ENCODE data around the gene PMIS2. TPM values are rescaled to one million over a fixed set of nuclear protein-coding genes. Genes with fewer than 3 reads are reported as not detected.
"Not testable (repeated sequence)": the region's sequence is repeated elsewhere in the genome, so short reads cannot be mapped to it uniquely, and the experiment has no call there.

The PMIS2 gene
- total RNA-seq, 2 donors from 2014 or later = not detected

DNA sequence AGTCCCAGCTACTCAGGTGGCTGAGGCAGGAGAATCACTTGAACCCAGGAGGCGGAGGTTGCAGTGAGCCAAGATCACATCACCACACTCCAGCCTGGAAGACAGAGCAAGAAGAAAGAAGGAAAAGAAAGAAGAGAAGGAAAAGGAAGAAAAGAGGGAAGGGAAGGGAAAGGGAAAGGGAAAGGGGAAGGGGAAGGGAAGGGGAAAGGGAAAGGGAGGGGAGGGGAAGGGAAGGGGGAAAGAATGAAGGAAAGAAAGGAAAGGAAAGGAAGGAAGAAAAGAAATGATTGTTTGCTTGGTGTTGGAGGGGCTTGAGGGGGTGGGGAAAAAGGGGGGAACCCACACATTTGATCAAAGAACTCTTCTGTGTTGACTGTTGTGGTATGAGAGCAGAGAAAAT lies 10.0 kb downstream of the PMIS2 start:
- Histone ChIP-seq H3K9me3 (no peaks in the 10 kb centered on the region), H3K36me3 (no peaks in the 10 kb centered on the region), H3K27ac (no peak overlapping the region), H3K27me3 (replicated peaks; ENCODE audit: insufficient read depth) (no peaks in the 10 kb centered on the region), H3K4me3 (no peak overlapping the region), H3K4me1 (replicated peaks) (no peaks in the 10 kb centered on the region)
- 85% methylated on average over 1 of the region's 1 CpG for WGBS
- intact Hi-C loops (cut with DNase I) = no loop called here
- TF ChIP-seq, protein P1, sequence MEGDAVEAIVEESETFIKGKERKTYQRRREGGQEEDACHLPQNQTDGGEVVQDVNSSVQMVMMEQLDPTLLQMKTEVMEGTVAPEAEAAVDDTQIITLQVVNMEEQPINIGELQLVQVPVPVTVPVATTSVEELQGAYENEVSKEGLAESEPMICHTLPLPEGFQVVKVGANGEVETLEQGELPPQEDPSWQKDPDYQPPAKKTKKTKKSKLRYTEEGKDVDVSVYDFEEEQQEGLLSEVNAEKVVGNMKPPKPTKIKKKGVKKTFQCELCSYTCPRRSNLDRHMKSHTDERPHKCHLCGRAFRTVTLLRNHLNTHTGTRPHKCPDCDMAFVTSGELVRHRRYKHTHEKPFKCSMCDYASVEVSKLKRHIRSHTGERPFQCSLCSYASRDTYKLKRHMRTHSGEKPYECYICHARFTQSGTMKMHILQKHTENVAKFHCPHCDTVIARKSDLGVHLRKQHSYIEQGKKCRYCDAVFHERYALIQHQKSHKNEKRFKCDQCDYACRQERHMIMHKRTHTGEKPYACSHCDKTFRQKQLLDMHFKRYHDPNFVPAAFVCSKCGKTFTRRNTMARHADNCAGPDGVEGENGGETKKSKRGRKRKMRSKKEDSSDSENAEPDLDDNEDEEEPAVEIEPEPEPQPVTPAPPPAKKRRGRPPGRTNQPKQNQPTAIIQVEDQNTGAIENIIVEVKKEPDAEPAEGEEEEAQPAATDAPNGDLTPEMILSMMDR (IDR thresholded peaks at IDR 0.05) = no peak
- TF ChIP-seq POLR2AphosphoS5 (IDR thresholded peaks at IDR 0.05) (no peak), POLR2A (IDR thresholded peaks at IDR 0.05) (no peak)
- DNase-seq (ENCODE audit: low spot score) = no peak

DNA sequence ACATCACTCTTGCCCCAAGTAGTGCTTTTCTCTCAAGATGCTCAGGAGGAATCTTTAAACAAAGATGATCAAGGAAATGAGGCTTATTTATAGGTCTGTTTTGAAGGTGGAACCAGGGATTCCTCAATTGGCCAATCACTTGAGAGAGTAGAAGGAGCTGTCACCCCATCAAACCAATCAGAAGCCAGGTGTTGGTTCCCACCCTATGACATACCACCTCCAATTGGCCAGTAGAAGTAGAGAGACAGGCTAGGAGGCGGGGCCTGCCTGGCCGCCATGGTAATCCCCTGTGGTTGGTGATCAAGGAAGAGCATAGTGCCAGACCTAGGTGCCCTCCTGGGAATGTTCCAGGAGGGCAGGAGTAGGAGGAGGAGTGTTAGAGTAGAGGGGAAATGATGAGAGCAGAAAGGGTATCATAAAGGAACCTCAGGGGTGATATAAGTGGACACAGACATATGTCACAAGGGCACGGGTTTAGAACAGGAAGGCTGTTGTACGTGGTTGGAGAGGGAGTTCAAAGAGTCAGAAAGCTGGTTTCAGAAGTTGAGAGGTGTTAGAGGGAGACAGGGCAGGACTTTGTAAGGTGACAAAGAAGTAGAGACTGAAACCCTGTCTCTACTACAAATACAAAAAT lies 10.5 kb downstream of the PMIS2 start:
- Histone ChIP-seq H3K9me3 (no peaks in the 10 kb centered on the region), H3K4me1 (replicated peaks) (no peaks in the 10 kb centered on the region), H3K36me3 (no peaks in the 10 kb centered on the region), H3K27me3 (replicated peaks; ENCODE audit: insufficient read depth) (no peaks in the 10 kb centered on the region), H3K4me3 (no peak overlapping the region), H3K27ac (no peak overlapping the region)
- WGBS = 81% methylated on average over 4 of the region's 4 CpGs
- TF ChIP-seq POLR2A (IDR thresholded peaks at IDR 0.05) (no peak), POLR2AphosphoS5 (IDR thresholded peaks at IDR 0.05) (no peak)
- TF ChIP-seq, protein P1 (IDR thresholded peaks at IDR 0.05) = no peak
- no peak for DNase-seq (ENCODE audit: low spot score)
- intact Hi-C loops (cut with DNase I) = no loop called here

DNA sequence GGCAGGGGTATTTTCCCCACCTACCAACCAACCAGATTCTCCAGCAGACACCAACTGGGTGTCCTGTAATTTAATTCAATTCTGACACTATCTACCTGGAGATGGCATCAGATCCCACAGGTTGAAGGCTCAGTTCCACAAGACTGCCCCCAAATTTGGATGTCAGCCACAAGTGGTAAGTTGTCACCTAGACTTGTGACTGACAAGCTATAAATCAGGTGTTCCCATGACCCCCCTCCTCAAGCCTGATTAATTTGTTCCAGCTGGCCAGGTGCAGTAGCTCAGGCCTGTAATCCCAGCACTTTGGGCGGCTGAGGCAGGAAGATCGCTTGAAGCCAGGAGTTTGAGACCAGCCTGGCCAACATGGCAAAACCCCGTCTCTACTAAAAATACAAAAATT lies 16.0 kb downstream of the PMIS2 start:
- DNase-seq (ENCODE audit: low spot score) = no peak
- no peak overlapping the region for H3K4me3 ChIP-seq
- no peaks in the 10 kb centered on the region for H3K27me3 ChIP-seq (replicated peaks; ENCODE audit: insufficient read depth)
- TF ChIP-seq POLR2AphosphoS5 (IDR thresholded peaks at IDR 0.05) (no peak), POLR2A (IDR thresholded peaks at IDR 0.05) (no peak)
- TF ChIP-seq, protein P1 (IDR thresholded peaks at IDR 0.05) = no peak
- no peaks in the 10 kb centered on the region for H3K9me3 ChIP-seq
- 89% methylated on average over 3 of the region's 3 CpGs for WGBS
- intact Hi-C loops (cut with DNase I) = no loop called here
- no peaks in the 10 kb centered on the region for H3K4me1 ChIP-seq (replicated peaks)
- H3K36me3 ChIP-seq = no peaks in the 10 kb centered on the region
- no peak overlapping the region for H3K27ac ChIP-seq

DNA sequence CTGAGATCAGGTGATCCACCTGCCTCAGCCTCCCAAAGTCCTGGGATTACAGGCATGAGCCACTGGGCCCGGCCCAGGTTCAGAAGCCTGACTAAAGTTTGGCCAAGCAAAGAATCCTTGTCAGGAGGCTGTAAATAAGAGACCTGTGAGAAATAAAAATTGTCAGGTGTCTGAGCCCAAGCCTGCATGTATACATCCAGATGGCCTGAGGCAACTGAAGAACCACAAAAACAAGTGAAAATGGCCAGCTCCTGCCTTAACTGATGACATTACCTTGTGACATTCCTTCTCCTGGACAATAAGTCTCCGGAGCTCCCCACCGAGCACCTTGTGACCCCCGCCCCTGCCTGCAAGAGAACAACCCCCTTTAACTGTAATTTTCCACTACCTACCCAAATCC lies 18.5 kb downstream of the PMIS2 start:
- H3K9me3 ChIP-seq; DNase-seq (ENCODE audit: low spot score); H3K27ac ChIP-seq; H3K27me3 ChIP-seq (replicated peaks; ENCODE audit: insufficient read depth); H3K36me3 ChIP-seq; H3K4me1 ChIP-seq (replicated peaks); intact Hi-C loops (cut with DNase I); H3K4me3 ChIP-seq: not testable (repeated sequence)
- 37% methylated on average over 4 of the region's 4 CpGs for WGBS

DNA sequence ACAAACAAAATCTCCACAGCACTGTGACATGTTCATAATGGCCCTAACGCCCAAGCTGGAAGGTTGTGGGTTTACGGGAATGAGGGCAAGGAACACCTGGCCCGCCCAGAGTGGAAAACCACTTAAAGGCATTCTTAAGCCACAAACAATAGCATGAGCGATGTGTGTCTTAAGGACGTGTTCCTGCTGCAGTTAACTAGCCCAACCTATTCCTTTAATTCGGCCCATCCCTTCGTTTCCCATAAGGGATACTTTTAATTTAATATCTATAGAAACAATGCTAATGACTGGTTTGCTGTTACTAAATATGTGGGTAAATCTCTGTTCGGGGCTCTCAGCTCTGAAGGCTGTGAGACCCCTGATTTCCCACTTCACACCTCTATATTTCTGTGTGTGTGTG lies 21.2 kb downstream of the PMIS2 start:
- H3K4me1 ChIP-seq (replicated peaks); H3K27me3 ChIP-seq (replicated peaks; ENCODE audit: insufficient read depth); H3K36me3 ChIP-seq; H3K9me3 ChIP-seq; H3K27ac ChIP-seq; intact Hi-C loops (cut with DNase I); DNase-seq (ENCODE audit: low spot score); H3K4me3 ChIP-seq: not testable (repeated sequence)
- WGBS = 85% methylated on average over 8 of the region's 8 CpGs

DNA sequence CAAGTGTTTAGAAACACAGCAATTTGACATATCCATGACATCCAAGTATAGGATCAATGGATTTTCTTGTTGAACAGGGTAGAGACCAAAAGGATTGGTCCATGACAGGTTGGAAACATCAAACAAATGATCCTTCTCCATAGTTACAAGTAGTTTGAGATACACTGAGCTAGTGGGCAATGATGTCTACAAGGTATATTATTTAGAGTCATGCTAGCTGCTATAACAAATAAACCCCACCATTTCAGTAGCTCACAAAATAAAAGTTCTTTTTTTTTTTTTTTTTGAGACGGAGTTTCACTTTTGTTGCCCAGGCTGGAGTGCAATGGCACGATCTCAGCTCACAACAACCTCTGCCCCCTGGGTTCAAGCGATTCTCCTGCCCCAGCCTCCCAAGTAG lies 21.7 kb downstream of the PMIS2 start:
- no peaks in the 10 kb centered on the region for H3K27me3 ChIP-seq (replicated peaks; ENCODE audit: insufficient read depth)
- H3K4me1 ChIP-seq (replicated peaks) = no peaks in the 10 kb centered on the region
- H3K36me3 ChIP-seq = no peaks in the 10 kb centered on the region
- WGBS = 89% methylated on average over 3 of the region's 3 CpGs
- H3K27ac ChIP-seq = no peak overlapping the region
- intact Hi-C loops (cut with DNase I) = no loop called here
- H3K9me3 ChIP-seq = no peaks in the 10 kb centered on the region
- TF ChIP-seq POLR2AphosphoS5 (IDR thresholded peaks at IDR 0.05) (no peak), POLR2A (IDR thresholded peaks at IDR 0.05) (no peak)
- TF ChIP-seq, protein P1 (IDR thresholded peaks at IDR 0.05) = no peak
- no peak for DNase-seq (ENCODE audit: low spot score)
- no peak overlapping the region for H3K4me3 ChIP-seq

Measured in prostate gland (tissue), 2 donors.